GM21381 (cell line): ENCODE data around the gene RNPEPL1.
"Not testable (repeated sequence)": the region's sequence is repeated elsewhere in the genome, so short reads cannot be mapped to it uniquely, and the experiment has no call there.

Source experiments
- ATAC-seq: cut with Tn5 transposase; IDR thresholded peaks from one replicate; pipeline ENCODE4 v1.9.1; 2021; ENCODE audit warnings: mild to moderate bottlenecking, moderate library complexity; ENCODE audit not compliant: unreplicated experiment

The RNPEPL1 gene

DNA sequence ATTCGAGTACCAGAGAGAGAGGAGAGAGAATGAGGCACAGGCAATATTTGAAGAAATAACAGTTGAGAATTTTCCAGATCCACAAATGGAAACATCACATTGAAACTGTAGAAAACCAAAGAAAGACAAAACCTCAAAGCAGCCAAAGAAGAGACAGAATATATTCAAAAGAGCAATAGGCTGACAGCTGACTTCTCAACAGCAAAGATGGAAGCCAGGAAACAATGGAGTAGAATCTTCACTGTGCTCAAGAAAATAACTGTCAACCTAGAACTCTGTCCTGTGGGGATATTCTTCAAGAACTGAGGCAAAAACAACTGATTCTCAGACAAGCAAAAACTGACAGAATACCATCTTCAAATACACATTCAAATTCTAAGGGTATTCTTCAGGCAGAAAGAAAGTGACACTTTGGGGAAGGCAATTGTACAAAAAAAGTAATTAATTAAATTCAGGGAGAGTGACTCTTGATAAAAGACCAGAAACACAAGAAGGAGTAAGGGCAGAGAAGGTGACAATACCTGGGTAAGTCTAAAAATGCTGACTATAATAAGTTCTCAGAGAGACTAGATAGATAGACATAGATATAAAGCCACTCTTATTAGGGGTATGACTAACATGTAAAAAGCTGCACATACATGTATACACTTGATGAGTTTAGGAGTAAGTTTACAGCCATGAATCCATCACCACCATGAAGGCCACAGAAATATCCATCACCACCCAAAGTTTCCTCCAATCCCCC, 36.1 kb upstream of the RNPEPL1 start:
- no peak for ATAC-seq

GRCh38 chr2:240538031-240538780, 30.1 kb upstream of the RNPEPL1 start:
- ATAC-seq, result no peak

GRCh38 chr2:240539101-240539500, 29.2 kb upstream of the RNPEPL1 start:
- not testable (repeated sequence) for ATAC-seq

DNA sequence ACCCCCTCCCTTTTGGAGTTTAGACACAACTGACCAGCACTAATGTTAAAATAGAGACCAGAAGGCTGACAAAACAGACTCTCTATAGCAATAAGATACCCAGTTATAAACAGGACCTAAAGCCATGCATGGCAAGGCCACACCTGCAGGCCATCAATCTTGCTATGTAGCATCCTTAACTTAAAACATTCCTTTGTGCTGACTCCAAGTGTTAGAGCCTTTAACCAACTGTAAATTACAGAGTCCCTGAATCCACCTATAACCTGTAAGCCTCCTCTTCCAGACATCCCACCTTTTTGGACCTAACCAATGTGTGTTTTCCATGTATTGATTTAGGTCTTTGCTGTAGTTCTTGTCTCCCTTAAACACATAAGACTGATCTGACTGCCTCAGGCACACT, 28.4 kb upstream of the RNPEPL1 start:
- no peak for ATAC-seq

GRCh38 chr2:240551288-240551687, 17.0 kb upstream of the RNPEPL1 start:
- ATAC-seq, result no peak

DNA sequence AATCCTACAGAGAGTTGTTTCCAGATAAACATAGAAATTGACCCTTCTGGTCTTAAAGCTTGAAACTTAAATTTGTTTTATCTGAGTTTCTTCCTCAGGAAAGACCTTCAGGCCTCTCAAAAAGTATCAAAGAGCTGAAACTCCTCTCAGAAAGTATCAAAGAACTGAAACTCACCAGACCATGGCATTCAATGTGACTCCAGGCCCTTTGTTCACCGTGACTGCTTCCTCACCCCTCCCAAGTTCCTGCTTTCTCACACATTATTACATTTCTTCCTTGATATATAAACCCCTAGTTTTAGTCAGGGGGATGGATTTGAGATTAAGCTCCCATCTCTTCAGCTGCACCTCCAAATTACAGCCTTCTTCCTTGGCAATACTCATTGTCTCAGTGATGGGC, 16.5 kb upstream of the RNPEPL1 start:
- no peak for ATAC-seq

DNA sequence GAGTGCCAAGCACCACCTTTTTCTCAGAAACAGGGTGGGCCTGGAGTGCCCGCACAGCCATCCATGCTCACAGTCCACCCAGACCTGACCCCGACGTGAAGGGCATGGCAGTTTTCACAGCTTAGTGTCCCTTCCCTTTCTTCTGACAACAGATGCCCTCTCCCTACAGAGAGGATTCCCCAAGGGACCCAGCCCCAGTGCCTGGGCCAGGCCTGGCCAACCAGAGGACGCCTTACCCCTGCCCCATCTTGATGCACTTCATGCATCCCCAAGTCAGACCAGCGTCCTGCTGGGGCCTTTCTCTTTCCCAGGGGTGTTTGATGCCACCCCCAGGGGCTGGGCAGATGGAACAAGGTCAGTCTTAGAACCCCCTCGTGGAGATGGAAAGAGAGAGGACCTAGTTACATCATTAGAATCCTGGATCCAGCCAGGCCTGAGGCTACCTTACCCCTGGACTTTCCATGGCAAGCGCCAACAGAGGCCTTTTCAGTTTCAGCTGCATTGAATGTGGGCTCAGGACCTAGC, 14.3 kb upstream of the RNPEPL1 start:
- no peak for ATAC-seq

- no peak for ATAC-seq
Measured at GRCh38 chr2:240554767-240555493, 13.4 kb upstream of the RNPEPL1 start.

- ATAC-seq, result no peak
Measured at GRCh38 chr2:240555541-240556250, 12.6 kb upstream of the RNPEPL1 start.

GRCh38 chr2:240556553-240557100, 11.7 kb upstream of the RNPEPL1 start:
- ATAC-seq, result no peak

- no peak for ATAC-seq
Measured at GRCh38 chr2:240557101-240557751, 11.1 kb upstream of the RNPEPL1 start.

DNA sequence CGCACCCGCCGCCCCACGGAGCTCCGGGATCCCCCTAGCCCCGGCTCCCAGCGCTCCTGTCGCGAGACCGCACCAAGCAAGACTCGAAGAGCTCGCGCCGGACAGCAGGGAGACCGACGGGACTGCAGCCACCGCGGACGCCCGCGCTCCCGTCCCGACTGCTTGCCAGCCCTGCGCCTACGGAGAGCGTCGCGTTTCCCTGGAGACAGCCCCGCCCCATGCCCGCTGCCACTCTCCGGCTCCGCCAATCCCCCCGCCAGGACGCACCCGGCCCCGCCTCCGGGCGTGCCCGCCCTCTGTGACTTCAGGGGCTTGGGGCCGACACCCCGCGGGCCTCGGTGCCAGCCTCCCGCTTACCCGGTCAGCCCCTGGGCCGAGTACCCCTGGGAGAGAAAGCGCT, 10.5 kb upstream of the RNPEPL1 start, which contains the start of gene ANKMY1:
ANKMY1 (minus strand) TSS at position 181 of the 400 bp plus-strand sequence. CDS start 653 bp downstream, outside the sequence.
- no peak for ATAC-seq

GRCh38 chr2:240558236-240558761, 10.0 kb upstream of the RNPEPL1 start:
- no peak for ATAC-seq

- ATAC-seq, result no peak
Measured at GRCh38 chr2:240559286-240559685, 9.0 kb upstream of the RNPEPL1 start.

DNA sequence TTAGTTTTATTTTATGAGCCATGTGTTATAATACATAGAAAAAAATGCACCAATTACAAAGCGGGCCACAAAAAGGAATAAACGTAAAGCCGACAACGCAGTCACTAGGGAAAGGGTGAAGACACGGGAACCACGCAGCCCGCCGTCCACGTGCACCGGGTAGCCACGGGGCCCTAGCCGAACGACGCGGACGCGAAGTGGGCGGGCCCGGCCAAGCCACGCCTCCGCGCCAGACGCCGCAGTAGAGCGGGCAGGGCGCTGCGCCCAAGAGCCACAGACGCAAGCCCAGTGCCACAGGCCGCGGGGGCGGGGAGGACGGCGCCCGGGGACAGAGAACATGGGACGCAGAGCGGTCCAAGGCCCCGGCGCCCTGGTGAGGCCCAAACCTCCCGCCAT, 8.2 kb upstream of the RNPEPL1 start, which contains the start of gene DUSP28:
DUSP28 (plus strand) TSS at position 274 of the 396 bp plus-strand sequence. CDS start 328 bp downstream, outside the sequence.
- peak; percentile 58 for ATAC-seq

DNA sequence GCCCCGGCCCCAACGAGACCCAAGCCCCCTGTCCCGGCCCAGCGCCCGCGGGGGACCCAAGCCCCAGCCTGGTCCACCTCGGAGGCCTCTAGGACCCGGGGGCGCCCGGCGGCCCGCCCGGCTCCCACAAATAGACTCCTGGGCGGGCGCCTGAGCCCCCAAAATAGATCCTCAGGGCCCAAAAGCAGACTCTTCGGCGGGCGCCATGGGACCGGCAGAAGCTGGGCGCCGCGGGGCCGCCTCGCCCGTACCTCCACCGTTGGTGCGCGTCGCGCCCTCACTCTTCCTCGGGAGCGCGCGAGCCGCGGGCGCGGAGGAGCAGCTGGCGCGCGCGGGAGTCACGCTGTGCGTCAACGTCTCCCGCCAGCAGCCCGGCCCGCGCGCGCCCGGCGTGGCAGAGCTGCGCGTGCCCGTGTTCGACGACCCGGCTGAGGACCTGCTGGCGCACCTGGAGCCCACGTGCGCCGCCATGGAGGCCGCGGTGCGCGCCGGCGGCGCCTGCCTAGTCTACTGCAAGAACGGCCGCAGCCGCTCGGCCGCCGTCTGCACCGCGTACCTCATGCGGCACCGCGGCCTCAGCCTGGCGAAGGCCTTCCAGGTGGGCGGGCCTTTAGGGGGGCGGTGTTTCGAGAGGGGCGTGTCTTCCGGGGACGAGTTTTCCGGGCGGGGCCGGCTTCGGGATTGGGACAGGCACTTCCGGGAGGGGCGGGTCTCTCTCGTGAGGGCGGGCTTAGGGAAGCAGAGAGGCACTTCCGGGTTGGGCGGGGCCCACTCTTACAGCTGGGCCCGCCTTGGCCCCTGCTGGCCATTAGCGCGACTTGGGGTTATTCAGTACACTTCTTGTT, 7.6 kb upstream of the RNPEPL1 start:
- peak; percentile 52 for ATAC-seq

DNA sequence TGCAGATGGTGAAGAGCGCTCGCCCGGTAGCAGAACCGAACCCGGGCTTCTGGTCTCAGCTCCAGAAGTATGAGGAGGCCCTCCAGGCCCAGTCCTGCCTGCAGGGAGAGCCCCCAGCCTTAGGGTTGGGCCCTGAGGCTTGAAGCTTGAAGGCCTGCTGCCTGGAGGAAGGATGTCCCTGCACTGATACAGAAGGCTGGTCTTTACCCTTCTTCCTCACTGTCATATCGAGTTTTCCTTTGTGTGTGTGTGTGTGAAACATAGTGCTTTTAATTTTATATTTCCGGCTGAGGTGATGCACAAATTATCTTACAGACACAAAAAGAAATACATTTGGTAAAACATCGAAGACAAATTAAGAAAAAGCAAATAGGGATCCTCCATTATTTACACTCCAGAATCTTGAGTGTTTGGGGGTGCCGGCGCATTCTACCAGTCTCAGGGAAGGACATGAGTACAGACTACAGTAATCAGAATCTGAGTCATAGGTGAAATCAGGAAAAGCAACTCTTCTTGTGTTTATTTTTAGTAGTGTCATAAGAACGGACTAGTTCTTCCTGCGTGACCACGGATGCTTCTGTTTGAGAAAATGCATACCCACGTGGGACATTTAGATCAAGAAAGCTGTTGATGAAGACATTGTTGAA, 6.8 kb upstream of the RNPEPL1 start:
- ATAC-seq, result peak; percentile 2

DNA sequence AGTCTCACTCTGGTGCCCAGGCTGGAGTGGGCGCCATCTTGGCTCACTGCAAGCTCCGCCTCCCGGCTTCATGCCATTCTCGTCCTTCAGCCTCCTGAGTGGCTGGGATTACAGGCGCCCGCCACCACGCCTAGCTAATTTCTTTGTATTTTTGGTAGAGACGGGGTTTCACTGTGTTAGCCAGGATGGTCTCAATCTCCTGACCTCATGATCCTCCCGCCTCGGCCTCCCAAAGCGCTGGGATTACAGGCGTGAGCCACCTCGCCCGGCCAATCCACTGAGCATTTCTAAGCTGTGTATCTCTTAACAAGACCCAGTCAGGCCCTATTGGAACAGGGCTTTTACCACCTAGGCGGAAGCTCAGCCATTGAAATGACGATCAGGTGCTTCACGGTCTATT, 5.1 kb upstream of the RNPEPL1 start:
- not testable (repeated sequence) for ATAC-seq
